Breast epithelium (tissue), 3 donors: Measurements from ENCODE around the gene DYNC1H1.

Source experiments
- POLR2AphosphoS5 ChIP-seq, 3 donors: sonication (generic); formaldehyde crosslinking; IDR thresholded peaks; one replicate each; pipeline ENCODE4 v1.6.1; 2017; ENCODE audit warnings: antibody characterized with exemption in 3 of 3
- TF ChIP-seq, protein P1 (sequence below), 3 donors: fragments of 450-650 bp; IDR thresholded peaks; one replicate each; pipeline ENCODE4 v1.5.1; 2016 to 2017; ENCODE audit warnings: antibody characterized with exemption in 3 of 3, mild to moderate bottlenecking in 3 of 3, moderate library complexity in 3 of 3

DNA sequence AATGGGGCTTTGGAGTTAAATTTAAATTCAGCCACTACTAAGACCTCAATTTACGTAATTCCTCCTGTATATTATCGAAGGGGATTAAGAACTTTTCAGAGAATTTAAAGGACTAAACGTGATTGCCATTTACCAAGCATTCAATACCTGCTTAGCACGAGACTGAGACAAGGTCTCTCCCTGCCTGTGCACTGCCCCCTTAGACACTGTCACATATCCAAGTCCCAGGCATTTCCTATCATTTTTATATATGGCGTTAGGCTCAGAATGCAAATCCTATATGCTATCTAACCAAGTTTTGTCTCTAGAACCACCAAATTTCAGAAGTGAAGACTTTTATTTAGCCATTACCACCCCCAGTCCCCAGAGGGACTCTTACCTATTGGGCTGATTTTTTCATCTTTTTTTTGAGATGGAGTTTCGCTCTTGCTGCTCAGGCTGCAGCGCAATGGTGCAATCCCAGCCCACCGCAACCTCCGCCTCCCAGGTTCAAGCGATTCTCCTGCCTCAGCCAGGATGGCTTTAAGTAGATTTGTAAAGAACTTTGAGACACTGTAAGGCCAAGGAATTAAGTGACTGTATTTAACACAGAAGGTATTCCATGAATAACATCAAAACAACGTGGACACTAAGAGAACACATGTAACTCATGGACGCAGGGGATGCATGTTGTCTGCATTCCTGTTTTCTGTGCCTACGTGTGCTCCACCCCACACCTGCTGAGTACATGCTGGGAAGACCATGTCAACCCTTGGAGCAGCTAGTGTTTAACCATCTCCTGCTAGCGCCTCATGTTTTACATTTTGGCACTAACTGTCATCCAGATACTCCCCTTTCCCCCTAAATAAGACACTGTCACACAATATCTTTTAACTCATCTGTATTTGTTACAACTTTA lies 116.1 kb downstream of the DYNC1H1 start:
- TF ChIP-seq, protein P1, sequence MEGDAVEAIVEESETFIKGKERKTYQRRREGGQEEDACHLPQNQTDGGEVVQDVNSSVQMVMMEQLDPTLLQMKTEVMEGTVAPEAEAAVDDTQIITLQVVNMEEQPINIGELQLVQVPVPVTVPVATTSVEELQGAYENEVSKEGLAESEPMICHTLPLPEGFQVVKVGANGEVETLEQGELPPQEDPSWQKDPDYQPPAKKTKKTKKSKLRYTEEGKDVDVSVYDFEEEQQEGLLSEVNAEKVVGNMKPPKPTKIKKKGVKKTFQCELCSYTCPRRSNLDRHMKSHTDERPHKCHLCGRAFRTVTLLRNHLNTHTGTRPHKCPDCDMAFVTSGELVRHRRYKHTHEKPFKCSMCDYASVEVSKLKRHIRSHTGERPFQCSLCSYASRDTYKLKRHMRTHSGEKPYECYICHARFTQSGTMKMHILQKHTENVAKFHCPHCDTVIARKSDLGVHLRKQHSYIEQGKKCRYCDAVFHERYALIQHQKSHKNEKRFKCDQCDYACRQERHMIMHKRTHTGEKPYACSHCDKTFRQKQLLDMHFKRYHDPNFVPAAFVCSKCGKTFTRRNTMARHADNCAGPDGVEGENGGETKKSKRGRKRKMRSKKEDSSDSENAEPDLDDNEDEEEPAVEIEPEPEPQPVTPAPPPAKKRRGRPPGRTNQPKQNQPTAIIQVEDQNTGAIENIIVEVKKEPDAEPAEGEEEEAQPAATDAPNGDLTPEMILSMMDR (IDR thresholded peaks at IDR 0.05) = no peak
- TF ChIP-seq POLR2AphosphoS5 (IDR thresholded peaks at IDR 0.05) = no peak
